ENCODE results near the gene H19. TPM values are rescaled to one million over a fixed set of nuclear protein-coding genes. Genes with fewer than 3 reads are reported as not detected.

The H19 gene
- total RNA-seq, result 5.2 and 10.7 TPM in 2 replicates

GRCh38 chr11:1997755-1998154 is at the start of gene H19:
TSS of gene H19 (minus strand) at chr11:1997842.

GRCh38 chr11:1946812-1947484 is 50.7 kb downstream of the H19 start, which contains the start of gene MRPL23:
TSS of gene MRPL23 (plus strand) at chr11:1947332. CDS start at chr11:1947363, 31 bp downstream.

Small RNA genes within 50 kb of the gene (small RNA-seq; reads per million reads assigned to genes)
- gene RF01972 (ENCODE audit: low replicate concordance) (not detected), gene RF01973 (ENCODE audit: low replicate concordance) (not detected)

Other genes starting within 250 kb of the H19 start
- 0.22 and 0.43 TPM in 2 replicates for gene IFITM10, start 247.2 kb downstream of the H19 start, total RNA-seq
- gene CTSD, start 233.9 kb downstream of the H19 start, total RNA-seq, result 101 and 265 TPM in 2 replicates
- gene SYT8, start 162.9 kb downstream of the H19 start, total RNA-seq, result not detected in 2 replicates
- gene TNNI2, start 158.9 kb downstream of the H19 start, total RNA-seq, result not detected in 2 replicates
- 0.22 TPM in 1 of 2 replicates, not detected in the other for gene LSP1, start 144.8 kb downstream of the H19 start, total RNA-seq
- gene PRR33, start 105.9 kb downstream of the H19 start, total RNA-seq, result not detected in 2 replicates
- not detected in 2 replicates for gene TNNT3, start 78.1 kb downstream of the H19 start, total RNA-seq
- gene MRPL23, start 50.5 kb downstream of the H19 start, total RNA-seq, result 82.0 and 99.1 TPM in 2 replicates
- gene IGF2, start 141.5 kb upstream of the H19 start, total RNA-seq, result 3.9 and 60.7 TPM in 2 replicates
- gene INS, start 163.4 kb upstream of the H19 start, total RNA-seq, result not detected in 2 replicates
- not detected in 2 replicates for gene TH, start 174.0 kb upstream of the H19 start, total RNA-seq